ENCODE data around the gene DDX54.

The DDX54 gene

GRCh38 chr12:113186666-113187325, 1.5 kb upstream of the DDX54 start:
- no peak overlapping the region for H3K27ac ChIP-seq (ENCODE audit: low read depth, low read length)
- no peak overlapping the region for H2AFZ ChIP-seq (ENCODE audit: low read length, unreplicated experiment)
- H3K36me3 ChIP-seq (ENCODE audit: insufficient read depth, low read length), result peaks cover 3% of the 10 kb centered on the region; the same call in 1 of the 2 replicates
- H3K79me2 ChIP-seq (ENCODE audit: control insufficient read depth, insufficient read depth, low read length, unreplicated experiment), result peaks cover 33% of the 10 kb centered on the region
- peak overlapping the region; percentile 90 for H3K4me3 ChIP-seq (ENCODE audit: low read depth, low read length)
- no peaks in the 10 kb centered on the region for H3K27me3 ChIP-seq (ENCODE audit: insufficient read depth, low read length)
- peaks cover 19% of the 10 kb centered on the region for H3K4me1 ChIP-seq (ENCODE audit: control insufficient read depth, insufficient read depth, low read length, unreplicated experiment)

- Histone ChIP-seq H3K4me1 (ENCODE audit: control insufficient read depth, insufficient read depth, low read length, unreplicated experiment) (peaks cover 19% of the 10 kb centered on the region), H3K36me3 (ENCODE audit: insufficient read depth, low read length) (no peaks in the 10 kb centered on the region), H3K4me3 (ENCODE audit: low read depth, low read length) (peak overlapping the region; percentile 90), H3K27ac (ENCODE audit: low read depth, low read length) (no peak overlapping the region; the same call in 1 of the 2 replicates), H3K27me3 (ENCODE audit: insufficient read depth, low read length) (no peaks in the 10 kb centered on the region), H2AFZ (ENCODE audit: low read length, unreplicated experiment) (peak overlapping the region; percentile 58), H3K79me2 (ENCODE audit: control insufficient read depth, insufficient read depth, low read length, unreplicated experiment) (peaks cover 39% of the 10 kb centered on the region)
Observed at GRCh38 chr12:113186033-113186365, 721 bp upstream of the DDX54 start.

- peak overlapping the region; percentile 89 for H3K27ac ChIP-seq (ENCODE audit: low read depth, low read length)
Observed at GRCh38 chr12:113184900-113185179, 438 bp downstream of the DDX54 start.

GRCh38 chr12:113184098-113184899, 979 bp downstream of the DDX54 start:
- peak overlapping the region; percentile 89 for H3K27ac ChIP-seq (ENCODE audit: low read depth, low read length)

More at GRCh38 chr12:113184900-113185179, 438 bp downstream of the DDX54 start:
- H3K4me3 ChIP-seq (ENCODE audit: low read depth, low read length), result peak overlapping the region; percentile 90
- peaks cover 19% of the 10 kb centered on the region for H3K4me1 ChIP-seq (ENCODE audit: control insufficient read depth, insufficient read depth, low read length, unreplicated experiment)
- H2AFZ ChIP-seq (ENCODE audit: low read length, unreplicated experiment), result peak overlapping the region; percentile 80
- H3K36me3 ChIP-seq (ENCODE audit: insufficient read depth, low read length), result 0 out of 2 replicates have a peak, but pooled peaks cover 8% of the 10 kb centered on the region
- no peaks in the 10 kb centered on the region for H3K27me3 ChIP-seq (ENCODE audit: insufficient read depth, low read length)
- peaks cover 45% of the 10 kb centered on the region for H3K79me2 ChIP-seq (ENCODE audit: control insufficient read depth, insufficient read depth, low read length, unreplicated experiment)

GRCh38 chr12:113183030-113183589, 2.2 kb downstream of the DDX54 start:
- no peak overlapping the region for H3K27ac ChIP-seq (ENCODE audit: low read depth, low read length)
- H3K36me3 ChIP-seq (ENCODE audit: insufficient read depth, low read length), result peaks cover 21% of the 10 kb centered on the region
- H3K4me3 ChIP-seq (ENCODE audit: low read depth, low read length), result peak overlapping the region; percentile 90; the same call in 1 of the 2 replicates
- H3K79me2 ChIP-seq (ENCODE audit: control insufficient read depth, insufficient read depth, low read length, unreplicated experiment), result peaks cover 49% of the 10 kb centered on the region
- H2AFZ ChIP-seq (ENCODE audit: low read length, unreplicated experiment), result no peak overlapping the region
- no peaks in the 10 kb centered on the region for H3K27me3 ChIP-seq (ENCODE audit: insufficient read depth, low read length)
- H3K4me1 ChIP-seq (ENCODE audit: control insufficient read depth, insufficient read depth, low read length, unreplicated experiment), result peaks cover 19% of the 10 kb centered on the region

More at GRCh38 chr12:113184098-113184899, 979 bp downstream of the DDX54 start:
- peak overlapping the region; percentile 90 for H3K4me3 ChIP-seq (ENCODE audit: low read depth, low read length)
- peaks cover 19% of the 10 kb centered on the region for H3K4me1 ChIP-seq (ENCODE audit: control insufficient read depth, insufficient read depth, low read length, unreplicated experiment)
- no peaks in the 10 kb centered on the region for H3K27me3 ChIP-seq (ENCODE audit: insufficient read depth, low read length)
- H3K36me3 ChIP-seq (ENCODE audit: insufficient read depth, low read length), result 0 out of 2 replicates have a peak, but pooled peaks cover 11% of the 10 kb centered on the region
- H2AFZ ChIP-seq (ENCODE audit: low read length, unreplicated experiment), result peak overlapping the region; percentile 80
- H3K79me2 ChIP-seq (ENCODE audit: control insufficient read depth, insufficient read depth, low read length, unreplicated experiment), result peaks cover 48% of the 10 kb centered on the region

GRCh38 chr12:113181975-113182374, 3.3 kb downstream of the DDX54 start:
- Histone ChIP-seq H3K36me3 (ENCODE audit: insufficient read depth, low read length) (peaks cover 32% of the 10 kb centered on the region), H3K27ac (ENCODE audit: low read depth, low read length) (no peak overlapping the region), H3K27me3 (ENCODE audit: insufficient read depth, low read length) (no peaks in the 10 kb centered on the region), H3K79me2 (ENCODE audit: control insufficient read depth, insufficient read depth, low read length, unreplicated experiment) (peaks cover 44% of the 10 kb centered on the region), H2AFZ (ENCODE audit: low read length, unreplicated experiment) (no peak overlapping the region), H3K4me3 (ENCODE audit: low read depth, low read length) (no peak overlapping the region), H3K4me1 (ENCODE audit: control insufficient read depth, insufficient read depth, low read length, unreplicated experiment) (peaks cover 15% of the 10 kb centered on the region)

- Histone ChIP-seq H3K4me1 (ENCODE audit: control insufficient read depth, insufficient read depth, low read length, unreplicated experiment) (peaks cover 6% of the 10 kb centered on the region), H3K36me3 (ENCODE audit: insufficient read depth, low read length) (peaks cover 37% of the 10 kb centered on the region), H3K79me2 (ENCODE audit: control insufficient read depth, insufficient read depth, low read length, unreplicated experiment) (peaks cover 37% of the 10 kb centered on the region)
Observed at GRCh38 chr12:113180333-113180732, 4.9 kb downstream of the DDX54 start.

GRCh38 chr12:113179023-113179422, 6.3 kb downstream of the DDX54 start:
- Histone ChIP-seq H3K27me3 (ENCODE audit: insufficient read depth, low read length) (no peaks in the 10 kb centered on the region), H3K36me3 (ENCODE audit: insufficient read depth, low read length) (peaks cover 37% of the 10 kb centered on the region), H3K4me3 (ENCODE audit: low read depth, low read length) (no peak overlapping the region), H2AFZ (ENCODE audit: low read length, unreplicated experiment) (no peak overlapping the region), H3K4me1 (ENCODE audit: control insufficient read depth, insufficient read depth, low read length, unreplicated experiment) (peaks cover 6% of the 10 kb centered on the region), H3K27ac (ENCODE audit: low read depth, low read length) (no peak overlapping the region), H3K79me2 (ENCODE audit: control insufficient read depth, insufficient read depth, low read length, unreplicated experiment) (peaks cover 33% of the 10 kb centered on the region)

More at GRCh38 chr12:113180333-113180732, 4.9 kb downstream of the DDX54 start:
- Histone ChIP-seq H3K4me3 (ENCODE audit: low read depth, low read length) (no peak overlapping the region), H2AFZ (ENCODE audit: low read length, unreplicated experiment) (no peak overlapping the region), H3K27me3 (ENCODE audit: insufficient read depth, low read length) (no peaks in the 10 kb centered on the region), H3K27ac (ENCODE audit: low read depth, low read length) (no peak overlapping the region)

GRCh38 chr12:113174461-113175384, 10.6 kb downstream of the DDX54 start:
- no peak overlapping the region for H2AFZ ChIP-seq (ENCODE audit: low read length, unreplicated experiment)
- H3K27me3 ChIP-seq (ENCODE audit: insufficient read depth, low read length), result no peaks in the 10 kb centered on the region
- H3K36me3 ChIP-seq (ENCODE audit: insufficient read depth, low read length), result peaks cover 51% of the 10 kb centered on the region
- H3K79me2 ChIP-seq (ENCODE audit: control insufficient read depth, insufficient read depth, low read length, unreplicated experiment), result peaks cover 3% of the 10 kb centered on the region
- no peaks in the 10 kb centered on the region for H3K4me1 ChIP-seq (ENCODE audit: control insufficient read depth, insufficient read depth, low read length, unreplicated experiment)
- H3K27ac ChIP-seq (ENCODE audit: low read depth, low read length), result no peak overlapping the region
- no peak overlapping the region for H3K4me3 ChIP-seq (ENCODE audit: low read depth, low read length)

GRCh38 chr12:113173081-113173698, 12.1 kb downstream of the DDX54 start:
- H3K27ac ChIP-seq (ENCODE audit: low read depth, low read length), result no peak overlapping the region
- H3K79me2 ChIP-seq (ENCODE audit: control insufficient read depth, insufficient read depth, low read length, unreplicated experiment), result no peaks in the 10 kb centered on the region
- H3K4me1 ChIP-seq (ENCODE audit: control insufficient read depth, insufficient read depth, low read length, unreplicated experiment), result no peaks in the 10 kb centered on the region
- peaks cover 40% of the 10 kb centered on the region for H3K36me3 ChIP-seq (ENCODE audit: insufficient read depth, low read length)
- H3K4me3 ChIP-seq (ENCODE audit: low read depth, low read length), result no peak overlapping the region
- H3K27me3 ChIP-seq (ENCODE audit: insufficient read depth, low read length), result no peaks in the 10 kb centered on the region
- no peak overlapping the region for H2AFZ ChIP-seq (ENCODE audit: low read length, unreplicated experiment)
